Measurements from ENCODE around the gene EFNA5.

Gene EFNA5

DNA sequence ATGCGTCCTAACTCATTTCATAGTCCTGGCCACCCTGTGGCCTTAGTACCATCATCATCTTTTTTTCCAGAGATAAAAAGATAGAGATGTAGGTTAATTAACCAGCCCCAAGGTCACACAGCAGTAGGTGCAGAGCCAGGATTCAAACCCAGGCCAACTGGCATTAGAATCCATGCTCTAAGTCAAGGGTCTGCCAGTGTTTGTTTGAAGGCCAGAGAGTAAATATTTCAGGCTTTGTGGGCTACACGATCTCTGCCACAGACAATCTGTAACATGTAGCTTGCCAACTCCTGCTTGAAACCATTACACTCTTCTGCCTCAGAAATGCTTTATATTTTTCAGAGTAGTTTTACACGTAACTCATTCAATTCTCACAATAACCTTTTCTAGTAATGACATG lies 119.6 kb downstream of the EFNA5 start:
- no peak for DNase-seq (ENCODE audit: low read depth)
- no peak for TF ChIP-seq CTCF (IDR thresholded peaks at IDR 0.05; ENCODE audit: low read length, missing control alignments)
- H3K4me3 ChIP-seq (replicated peaks; ENCODE audit: low read depth, low read length): no peak overlapping the region

DNA sequence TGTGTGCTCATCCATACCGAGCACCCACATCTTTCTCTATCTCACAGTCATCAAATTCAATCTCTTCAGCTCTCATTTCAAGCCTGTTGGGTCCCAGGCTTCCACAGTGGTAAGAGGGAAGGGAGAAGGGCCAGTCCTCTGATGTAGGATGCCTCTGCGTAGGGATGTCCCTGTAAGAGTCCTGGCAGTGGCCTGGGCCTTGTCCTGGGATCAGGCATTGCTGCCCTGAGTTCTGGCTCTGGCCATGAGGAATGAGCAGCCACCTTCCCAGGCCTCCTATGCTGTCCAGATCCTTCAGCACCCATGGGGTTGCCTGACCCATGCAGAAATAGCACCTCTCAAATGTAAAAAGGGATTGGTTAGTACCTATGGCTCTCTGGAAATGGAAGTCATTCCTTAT lies 121.2 kb downstream of the EFNA5 start:
- no peak for TF ChIP-seq CTCF (IDR thresholded peaks at IDR 0.05; ENCODE audit: low read length, missing control alignments)
- no peak overlapping the region for H3K4me3 ChIP-seq (replicated peaks; ENCODE audit: low read depth, low read length)
- no peak for DNase-seq (ENCODE audit: low read depth)

- DNase-seq (ENCODE audit: low read depth): no peak
- H3K4me3 ChIP-seq (replicated peaks; ENCODE audit: low read depth, low read length): no peak overlapping the region
- no peak for TF ChIP-seq CTCF (IDR thresholded peaks at IDR 0.05; ENCODE audit: low read length, missing control alignments)
These were observed 122.3 kb downstream of the EFNA5 start for GRCh38 chr5:107548477-107548876.

- no peak for TF ChIP-seq CTCF (IDR thresholded peaks at IDR 0.05; ENCODE audit: low read length, missing control alignments)
- no peak overlapping the region for H3K4me3 ChIP-seq (replicated peaks; ENCODE audit: low read depth, low read length)
- no peak for DNase-seq (ENCODE audit: low read depth)
These were observed 124.0 kb downstream of the EFNA5 start for GRCh38 chr5:107546719-107547118.

- no peak overlapping the region for H3K4me3 ChIP-seq (replicated peaks; ENCODE audit: low read depth, low read length)
- TF ChIP-seq CTCF (IDR thresholded peaks at IDR 0.05; ENCODE audit: low read length, missing control alignments): no peak
- no peak for DNase-seq (ENCODE audit: low read depth)
These were observed 125.3 kb downstream of the EFNA5 start for GRCh38 chr5:107545486-107545885.

- DNase-seq (ENCODE audit: low read depth): no peak
- TF ChIP-seq CTCF (IDR thresholded peaks at IDR 0.05; ENCODE audit: low read length, missing control alignments): no peak
- H3K4me3 ChIP-seq (replicated peaks; ENCODE audit: low read depth, low read length): no peak overlapping the region
These were observed 125.8 kb downstream of the EFNA5 start for GRCh38 chr5:107544967-107545366.

- TF ChIP-seq CTCF (IDR thresholded peaks at IDR 0.05; ENCODE audit: low read length, missing control alignments): no peak
- H3K4me3 ChIP-seq (replicated peaks; ENCODE audit: low read depth, low read length): no peak overlapping the region
- DNase-seq (ENCODE audit: low read depth): no peak
These were observed 126.3 kb downstream of the EFNA5 start for GRCh38 chr5:107544476-107544875.
